Ishikawa (cell line): ENCODE results near the gene MAML1.

Experiments
- CEBPB ChIP-seq: IDR thresholded peaks from 2 replicates; pipeline ENCODE4 v1.6.1; 2012
- CREB1 ChIP-seq: IDR thresholded peaks from 2 replicates; pipeline ENCODE4 v1.6.1; 2012; ENCODE audit warnings: low read depth
- EGR1 ChIP-seq: IDR thresholded peaks from 2 replicates; pipeline ENCODE4 v1.6.1; 2012
- EP300 ChIP-seq: IDR thresholded peaks from 2 replicates; pipeline ENCODE4 v1.6.1; 2012; ENCODE audit warnings: borderline replicate concordance
- FOXM1 ChIP-seq: IDR thresholded peaks from 2 replicates; pipeline ENCODE4 v1.6.1; 2012; ENCODE audit warnings: low read depth, borderline replicate concordance
- MAX ChIP-seq: IDR thresholded peaks from 2 replicates; pipeline ENCODE4 v1.6.1; 2012
- NFIC ChIP-seq: IDR thresholded peaks from 2 replicates; pipeline ENCODE4 v1.6.1; 2012
- RAD21 ChIP-seq: IDR thresholded peaks from 2 replicates; pipeline ENCODE4 v1.6.1; 2012; ENCODE audit warnings: low read depth
- TAF1 ChIP-seq: IDR thresholded peaks from 2 replicates; pipeline ENCODE4 v1.6.1; 2012; ENCODE audit warnings: low read depth, mild to moderate bottlenecking
- TCF12 ChIP-seq: IDR thresholded peaks from 2 replicates; pipeline ENCODE4 v1.6.1; 2012; ENCODE audit warnings: low read depth
- TEAD4 ChIP-seq: IDR thresholded peaks from 2 replicates; pipeline ENCODE4 v1.6.1; 2012
- YY1 ChIP-seq: IDR thresholded peaks from 2 replicates; pipeline ENCODE4 v1.6.1; 2012; ENCODE audit warnings: low read depth
- TF ChIP-seq, protein P1 (sequence below): IDR thresholded peaks from 2 replicates; pipeline ENCODE4 v1.6.1; 2012
- TF ChIP-seq, protein P2 (sequence below): IDR thresholded peaks from 2 replicates; pipeline ENCODE4 v1.6.1; 2012; ENCODE audit warnings: low read depth, mild to moderate bottlenecking

DNA sequence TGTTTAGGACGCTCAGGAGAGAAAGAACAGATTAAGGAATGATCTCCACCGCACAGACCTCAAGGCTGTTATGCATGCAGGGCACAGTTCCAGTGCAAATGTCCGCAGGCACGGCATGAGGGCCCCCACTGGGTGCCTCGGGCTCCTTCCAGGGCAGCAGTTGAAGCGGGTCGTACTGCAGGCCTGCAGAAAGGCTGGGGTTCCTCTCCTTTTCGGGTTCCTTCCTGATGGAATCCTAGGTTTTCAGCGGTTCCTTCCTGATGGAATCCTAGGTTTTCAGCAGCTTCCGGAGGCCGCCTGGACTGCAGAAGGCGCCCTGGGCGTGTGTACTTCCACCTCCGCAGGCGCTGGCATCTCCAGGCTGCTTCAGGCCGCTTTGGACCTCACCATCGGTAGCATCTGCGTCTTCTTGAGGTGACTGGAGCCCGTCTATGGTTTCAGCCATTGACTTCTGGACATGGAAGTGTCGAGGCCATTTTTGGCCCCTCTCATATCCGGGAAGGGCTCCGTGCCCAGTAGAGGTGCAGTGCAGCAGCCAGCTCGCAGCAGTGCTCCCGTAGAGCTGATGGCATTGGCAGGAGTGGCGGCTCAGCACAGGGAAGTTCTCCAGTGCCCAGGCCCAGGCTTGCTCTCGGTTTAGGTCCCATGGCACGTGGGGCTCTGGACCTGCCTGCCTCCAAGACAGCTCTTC lies 79.7 kb downstream of the MAML1 start:
- TF ChIP-seq, protein P1, sequence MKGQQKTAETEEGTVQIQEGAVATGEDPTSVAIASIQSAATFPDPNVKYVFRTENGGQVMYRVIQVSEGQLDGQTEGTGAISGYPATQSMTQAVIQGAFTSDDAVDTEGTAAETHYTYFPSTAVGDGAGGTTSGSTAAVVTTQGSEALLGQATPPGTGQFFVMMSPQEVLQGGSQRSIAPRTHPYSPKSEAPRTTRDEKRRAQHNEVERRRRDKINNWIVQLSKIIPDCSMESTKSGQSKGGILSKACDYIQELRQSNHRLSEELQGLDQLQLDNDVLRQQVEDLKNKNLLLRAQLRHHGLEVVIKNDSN = no peak
- TF ChIP-seq EP300 (no peak), YY1 (no peak), TAF1 (no peak), NFIC (no peak), EGR1 (no peak), CREB1 (no peak), MAX (no peak), RAD21 (no peak), CEBPB (no peak), TEAD4 (no peak), FOXM1 (no peak), TCF12 (no peak)
- TF ChIP-seq, protein P2, sequence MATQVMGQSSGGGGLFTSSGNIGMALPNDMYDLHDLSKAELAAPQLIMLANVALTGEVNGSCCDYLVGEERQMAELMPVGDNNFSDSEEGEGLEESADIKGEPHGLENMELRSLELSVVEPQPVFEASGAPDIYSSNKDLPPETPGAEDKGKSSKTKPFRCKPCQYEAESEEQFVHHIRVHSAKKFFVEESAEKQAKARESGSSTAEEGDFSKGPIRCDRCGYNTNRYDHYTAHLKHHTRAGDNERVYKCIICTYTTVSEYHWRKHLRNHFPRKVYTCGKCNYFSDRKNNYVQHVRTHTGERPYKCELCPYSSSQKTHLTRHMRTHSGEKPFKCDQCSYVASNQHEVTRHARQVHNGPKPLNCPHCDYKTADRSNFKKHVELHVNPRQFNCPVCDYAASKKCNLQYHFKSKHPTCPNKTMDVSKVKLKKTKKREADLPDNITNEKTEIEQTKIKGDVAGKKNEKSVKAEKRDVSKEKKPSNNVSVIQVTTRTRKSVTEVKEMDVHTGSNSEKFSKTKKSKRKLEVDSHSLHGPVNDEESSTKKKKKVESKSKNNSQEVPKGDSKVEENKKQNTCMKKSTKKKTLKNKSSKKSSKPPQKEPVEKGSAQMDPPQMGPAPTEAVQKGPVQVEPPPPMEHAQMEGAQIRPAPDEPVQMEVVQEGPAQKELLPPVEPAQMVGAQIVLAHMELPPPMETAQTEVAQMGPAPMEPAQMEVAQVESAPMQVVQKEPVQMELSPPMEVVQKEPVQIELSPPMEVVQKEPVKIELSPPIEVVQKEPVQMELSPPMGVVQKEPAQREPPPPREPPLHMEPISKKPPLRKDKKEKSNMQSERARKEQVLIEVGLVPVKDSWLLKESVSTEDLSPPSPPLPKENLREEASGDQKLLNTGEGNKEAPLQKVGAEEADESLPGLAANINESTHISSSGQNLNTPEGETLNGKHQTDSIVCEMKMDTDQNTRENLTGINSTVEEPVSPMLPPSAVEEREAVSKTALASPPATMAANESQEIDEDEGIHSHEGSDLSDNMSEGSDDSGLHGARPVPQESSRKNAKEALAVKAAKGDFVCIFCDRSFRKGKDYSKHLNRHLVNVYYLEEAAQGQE = no peak
